Esophagus squamous epithelium (tissue), 5 donors: ENCODE data around the gene ERCC5. TPM values are rescaled to one million over a fixed set of nuclear protein-coding genes. Genes with fewer than 3 reads are reported as not detected.

ENCODE experiments used
- DNase-seq: peaks from one replicate; lab custom pipeline; 2025; lab: John Stamatoyannopoulos, UW
- H3K27ac ChIP-seq, 4 donors: fragments of 200-600 bp; sonication (generic); one replicate each; pipeline ENCODE4 v1.5.1; 2016 to 2019; ENCODE audit warnings: mild to moderate bottlenecking in 1 of 4
- H3K27me3 ChIP-seq, 4 donors: fragments of 200-600 bp; sonication (generic); 1 replicate in 3 of 4; 2 replicates in 1 of 4; pipeline versions ENCODE4 v1.5.1 to v1.6.0; 2017 to 2021; ENCODE audit warnings: antibody characterized with exemption in 1 of 4
- H3K36me3 ChIP-seq, 3 donors: fragments of 200-600 bp; sonication (generic); one replicate each; pipeline ENCODE4 v1.5.1; 2016 to 2019
- H3K4me1 ChIP-seq, 3 donors: fragments of 200-600 bp; sonication (generic); one replicate each; pipeline ENCODE4 v1.5.1; 2017 to 2019
- H3K4me3 ChIP-seq, 4 donors: fragments of 200-600 bp; sonication (generic); 1 replicate in 3 of 4; 2 replicates in 1 of 4; pipeline ENCODE4 v1.5.1; 2016 to 2019; ENCODE audit warnings: mild to moderate bottlenecking in 2 of 4, moderate library complexity in 1 of 4
- H3K9me3 ChIP-seq, 3 donors: fragments of 200-600 bp; sonication (generic); one replicate each; pipeline ENCODE4 v1.5.1; 2016 to 2019
- CTCF ChIP-seq, 6 experiments: fragments of 450-650 bp in 4 of 6; fragments of 200-600 bp in 2 of 6; sonication (generic) in 2 of 6; IDR thresholded peaks; one replicate each; pipeline ENCODE4 v1.5.1; 2016 to 2019; ENCODE audit warnings: antibody characterized with exemption in 6 of 6, mild to moderate bottlenecking in 4 of 6, moderate library complexity in 4 of 6
- POLR2A ChIP-seq, 4 donors: fragments of 450-650 bp; IDR thresholded peaks; one replicate each; pipeline ENCODE4 v1.6.1; 2017; ENCODE audit warnings: antibody characterized with exemption in 4 of 4, mild to moderate bottlenecking in 4 of 4, moderate library complexity in 3 of 4
- WGBS, 2 donors: methylation state at CpG; one replicate each; pipeline ENCODE4 v1.1.5; 2018; 5-methylcytosine and 5-hydroxymethylcytosine counted together
- intact Hi-C: fragments of 100-400 bp; cut with DNase I; formaldehyde crosslinking; loops from one replicate; pipeline ENCODE4 v1.15.0; 2022
- total RNA-seq, 4 donors: library from RNA; depleted of rRNA; stranded (reverse); fragments of >200 nt; gene quantifications; one replicate each; pipeline ENCODE4 v1.1.0, GENCODE V29; 2016
- donor health status: DM: yes; HTN: yes; CAD: no.

The ERCC5 gene
- total RNA-seq, 4 donors from 2014 or later = 34.9 to 70.1 (median 48.3) TPM

- Histone ChIP-seq H3K4me3 (no peak overlapping the region), H3K4me1 (peaks cover 8 to 41% (median 8%) of the 10 kb centered on the region in 3 donors), H3K27ac (no peak overlapping the region), H3K36me3 (no peaks in the 10 kb centered on the region), H3K9me3 (no peaks in the 10 kb centered on the region), H3K27me3 (no peaks in the 10 kb centered on the region)
- WGBS, 2 donors = 65 to 66% methylated on average over 11 to 12 of the region's 12 CpGs
- intact Hi-C loops = no loop called here
- no peak for DNase-seq
- TF ChIP-seq POLR2A (IDR thresholded peaks at IDR 0.05) = no peak
- TF ChIP-seq CTCF (IDR thresholded peaks at IDR 0.05) = no peak
Observed at GRCh38 chr13:102914339-102914930, 68.6 kb downstream of the ERCC5 start.

- Histone ChIP-seq H3K9me3 (no peaks in the 10 kb centered on the region), H3K4me3 (no peak overlapping the region), H3K4me1 (peaks cover 8 to 41% (median 8%) of the 10 kb centered on the region in 3 donors), H3K36me3 (no peaks in the 10 kb centered on the region), H3K27me3 (no peaks in the 10 kb centered on the region), H3K27ac (no peak overlapping the region)
- WGBS, 2 donors = 73% methylated on average over 3 of the region's 3 CpGs
- intact Hi-C loops = no loop called here
- DNase-seq = no peak
- TF ChIP-seq POLR2A (IDR thresholded peaks at IDR 0.05) (no peak), CTCF (IDR thresholded peaks at IDR 0.05) (no peak)
Observed at GRCh38 chr13:102915393-102915930, 69.6 kb downstream of the ERCC5 start.

GRCh38 chr13:102917019-102917418 is 71.2 kb downstream of the ERCC5 start:
- no peak overlapping the region for H3K27ac ChIP-seq
- intact Hi-C loops = no loop called here
- no peak for DNase-seq
- H3K4me1 ChIP-seq = peaks cover 5 to 26% (median 8%) of the 10 kb centered on the region in 3 donors
- H3K9me3 ChIP-seq = no peaks in the 10 kb centered on the region
- no peaks in the 10 kb centered on the region for H3K36me3 ChIP-seq
- H3K27me3 ChIP-seq = no peaks in the 10 kb centered on the region
- TF ChIP-seq POLR2A (IDR thresholded peaks at IDR 0.05) = no peak
- no peak for TF ChIP-seq CTCF (IDR thresholded peaks at IDR 0.05)
- WGBS, 2 donors = 68 to 76% methylated on average over 3 of the region's 3 CpGs
- H3K4me3 ChIP-seq = no peak overlapping the region

- 86 to 88% methylated on average over 5 of the region's 5 CpGs for WGBS, 2 donors
Observed at GRCh38 chr13:102922184-102922583, 76.4 kb downstream of the ERCC5 start.

More at GRCh38 chr13:102922184-102922583, 76.4 kb downstream of the ERCC5 start:
- no peaks in the 10 kb centered on the region for H3K9me3 ChIP-seq
- H3K36me3 ChIP-seq = no peaks in the 10 kb centered on the region
- H3K4me3 ChIP-seq = no peak overlapping the region
- no peak overlapping the region for H3K27ac ChIP-seq
- TF ChIP-seq CTCF (IDR thresholded peaks at IDR 0.05) = no peak
- no peak for TF ChIP-seq POLR2A (IDR thresholded peaks at IDR 0.05)
- H3K27me3 ChIP-seq = no peaks in the 10 kb centered on the region
- H3K4me1 ChIP-seq = no peaks in the 10 kb centered on the region
- no peak for DNase-seq
- intact Hi-C loops = loop anchor here (10.0 kb wide), 1 partner anchor 223 kb away; no protein-coding TSS in a partner anchor

Other genes with a start within 250 kb of the ERCC5 start
- gene TPP2, start 249.0 kb upstream of the ERCC5 start, total RNA-seq = 10 to 100 TPM; 19.9 to 39.9 (median 25.1) TPM
- not detected for gene METTL21C, start 151.0 kb upstream of the ERCC5 start, total RNA-seq
- 10 to 100 TPM in 3 of 4 donors, 1 to 10 TPM in 1; 6.6 to 20.9 (median 12.4) TPM for gene TEX30, start 72.2 kb upstream of the ERCC5 start, total RNA-seq
- gene POGLUT2, start 47.1 kb upstream of the ERCC5 start, total RNA-seq = 1 to 10 TPM in 2 of 4 donors, under 1 TPM in 2; 0.50 to 3.2 (median 1.8) TPM
- gene BIVM, start 46.9 kb upstream of the ERCC5 start, total RNA-seq = 10 to 100 TPM in 2 of 4 donors, 1 to 10 TPM in 2; 6.4 to 17.5 (median 9.8) TPM
- gene SLC10A2, start 220.4 kb downstream of the ERCC5 start, total RNA-seq = not detected